Adrenal gland (tissue), 12 donors: Measurements from ENCODE around the gene MIOX. TPM values are rescaled to one million over a fixed set of nuclear protein-coding genes. Genes with fewer than 3 reads are reported as not detected.
"Not testable (repeated sequence)": the region's sequence is repeated elsewhere in the genome, so short reads cannot be mapped to it uniquely, and the experiment has no call there.

Source experiments
- DNase-seq, 7 donors: peaks; one replicate each; pipeline ENCODE4 v3.0.0-alpha.2; 2019 to 2020
- H3K27ac ChIP-seq, 5 donors: fragments of 200-600 bp; sonication (generic) in 4 of 5; 1 replicate in 3 of 5; 2 replicates in 2 of 5; pipeline versions ENCODE4 v1.5.1 to v1.8.0; 2016 to 2020; ENCODE audit warnings: mild to moderate bottlenecking in 1 of 5
- H3K27me3 ChIP-seq: fragments of 200-600 bp; 2 replicates; pipeline ENCODE4 v1.8.0; 2021
- H3K36me3 ChIP-seq, 2 donors: fragments of 200-600 bp; replicated peaks in 1 of 2; 1 replicate in 1 of 2; 2 replicates in 1 of 2; pipeline versions ENCODE4 v1.5.1 to v1.8.0; 2018 to 2022
- H3K4me1 ChIP-seq, 2 donors: fragments of 200-600 bp; replicated peaks in 1 of 2; 1 replicate in 1 of 2; 2 replicates in 1 of 2; pipeline versions ENCODE4 v1.5.1 to v1.8.0; 2018 to 2021
- H3K4me3 ChIP-seq, 4 donors: fragments of 200-600 bp; sonication (generic) in 3 of 4; one replicate each; pipeline ENCODE4 v1.5.1; 2016 to 2018
- H3K9me3 ChIP-seq, 3 donors: fragments of 200-600 bp; sonication (generic) in 1 of 3; replicated peaks in 1 of 3; 1 replicate in 2 of 3; 2 replicates in 1 of 3; pipeline versions ENCODE4 v1.5.1 to v1.8.0; 2016 to 2021
- CTCF ChIP-seq, 6 experiments: fragments of 450-650 bp in 4 of 6; fragments of 200-600 bp in 2 of 6; sonication (generic) in 1 of 6; IDR thresholded peaks; 1 replicate in 5 of 6; 2 replicates in 1 of 6; pipeline versions ENCODE4 v1.5.1 to v1.8.0; 2016 to 2021; ENCODE audit warnings: antibody characterized with exemption in 6 of 6, mild to moderate bottlenecking in 2 of 6, moderate library complexity in 1 of 6
- POLR2A ChIP-seq, 2 donors: fragments of 450-650 bp; IDR thresholded peaks; one replicate each; pipeline ENCODE4 v1.6.1; 2017; ENCODE audit warnings: antibody characterized with exemption in 2 of 2, mild to moderate bottlenecking in 2 of 2, moderate library complexity in 1 of 2
- WGBS, 4 donors: extraction: QIAGEN DNeasy Blood & Tissue Kit in 2 of 4; methylation state at CpG; one replicate each; pipeline versions ENCODE4 v1.1.5 to v1.1.7; 2013 to 2017; 5-methylcytosine and 5-hydroxymethylcytosine counted together
- intact Hi-C, 2 donors: fragments of 100-400 bp; cut with DNase I; formaldehyde crosslinking; loops; one replicate each; pipeline versions ENCODE4 v1.14.1 to v1.15.0; 2022 to 2023
- polyA plus RNA-seq, 3 donors: library from polyadenylated mRNA; stranded (reverse); fragments of 200-250 nt in 2 of 3; fragments of 350-450 nt in 1 of 3; fragmentation: Illumina TruSeq in 1 of 3; extraction: RNeasy Lipid Tissue Mini Kit (QIAGEN cat#74804) in 1 of 3; gene quantifications; one replicate each; pipeline ENCODE4 v1.2.3, GENCODE V29; 2013 to 2014
- total RNA-seq, 9 donors: library from RNA; depleted of rRNA in 4 of 9; stranded (reverse); fragments of >200 nt in 4 of 9; fragments of 120-200 nt in 1 of 9; fragmentation: NEBNext Ultra II Directional in 1 of 9; extraction: Animal tissue kit (Norgen Biotek cat#: 25700) in 1 of 9; gene quantifications; one replicate each; pipeline versions ENCODE4 v1.1.0 to v1.2.4, GENCODE V29; 2013 to 2023
- donor health status: healthy with polysubstance abuse.
- donor health status: Bipolar disorder and iron deficiency.
- donor health status: DM: yes; HTN: yes; CAD: no.
- donor health status: DM: no; HTN: no; CAD: no.
- donor health status: DM: no; HTN: no; CAD: no.
- donor health status: DM: yes; HTN: yes; CAD: no.

The MIOX gene
- total and polyA plus RNA-seq, 12 donors = not detected

GRCh38 chr22:50531546-50531961, 44.9 kb downstream of the MIOX start:
- 0 to 2% (median 1%) methylated on average over 5 to 44 of the region's 44 CpGs for WGBS, 4 donors
- Histone ChIP-seq H3K27me3 (no peaks in the 10 kb centered on the region), H3K4me1 (peaks cover 20 to 25% of the 10 kb centered on the region in 2 donors), H3K9me3 (no peaks in the 10 kb centered on the region), H3K4me3 (peak overlapping the region in 3 of 4 donors; percentile 28 to 69 (median 33)), H3K36me3 (no peaks in the 10 kb centered on the region), H3K27ac (peak overlapping the region; percentile 77 to 95 (median 89))
- peak in 5 of 7 donors; percentile 48 to 62 (median 60) for DNase-seq
- intact Hi-C loops = no loop called here
- no peak for TF ChIP-seq POLR2A (IDR thresholded peaks at IDR 0.05)
- no peak for TF ChIP-seq CTCF (IDR thresholded peaks at IDR 0.05)

GRCh38 chr22:50531962-50532674, 45.5 kb downstream of the MIOX start:
- H3K36me3 ChIP-seq = no peaks in the 10 kb centered on the region
- intact Hi-C loops = no loop called here
- no peaks in the 10 kb centered on the region for H3K9me3 ChIP-seq
- peak overlapping the region in 2 of 4 donors; percentile 12 to 69 for H3K4me3 ChIP-seq
- H3K4me1 ChIP-seq = peaks cover 17 to 21% of the 10 kb centered on the region in 2 donors
- H3K27ac ChIP-seq = peak overlapping the region; percentile 37 to 95 (median 77)
- peak; percentile 65 to 84 (median 78) for DNase-seq
- TF ChIP-seq POLR2A (IDR thresholded peaks at IDR 0.05) (peak in 1 of 2 donors; percentile 17), CTCF (IDR thresholded peaks at IDR 0.05) (no peak)
- no peaks in the 10 kb centered on the region for H3K27me3 ChIP-seq
- WGBS, 4 donors = 2 to 5% (median 3%) methylated on average over 14 to 56 of the region's 56 CpGs

GRCh38 chr22:50532824-50533796, 46.5 kb downstream of the MIOX start:
- Histone ChIP-seq H3K27me3 (no peaks in the 10 kb centered on the region), H3K4me3 (no peak overlapping the region), H3K36me3 (no peaks in the 10 kb centered on the region), H3K4me1 (peaks cover 17 to 21% of the 10 kb centered on the region in 2 donors), H3K27ac (peak overlapping the region in 4 of 5 donors; percentile 8 to 95 (median 50)), H3K9me3 (no peaks in the 10 kb centered on the region)
- 73 to 84% (median 79%) methylated on average over 19 of the region's 19 CpGs for WGBS, 4 donors
- DNase-seq = no peak
- TF ChIP-seq POLR2A (IDR thresholded peaks at IDR 0.05) = no peak
- intact Hi-C loops = no loop called here

GRCh38 chr22:50533856-50534711, 47.4 kb downstream of the MIOX start:
- H3K9me3 ChIP-seq, intact Hi-C loops, H3K36me3 ChIP-seq, H3K4me3 ChIP-seq, H3K27me3 ChIP-seq: not testable (repeated sequence)
- peak in 4 of 7 donors; percentile 63 to 74 (median 66) for DNase-seq
- TF ChIP-seq POLR2A (IDR thresholded peaks at IDR 0.05) = peak; percentile 19 to 20
- WGBS, 4 donors = 40 to 44% (median 41%) methylated on average over 20 to 21 of the region's 21 CpGs
- Histone ChIP-seq H3K27ac (peak overlapping the region in 4 of 5 donors; percentile 15 to 64 (median 60)), H3K4me1 (peaks cover 18 to 24% of the 10 kb centered on the region in 2 donors)
